A673 (cell line): Measurements from ENCODE around the gene ANKRD17. TPM values are rescaled to one million over a fixed set of nuclear protein-coding genes. Genes with fewer than 3 reads are reported as not detected.

Experiments
- BruUV-seq: library from RNA; stranded (reverse); fragments of 400-500 nt; replicated peaks from 2 replicates; lab custom pipeline; 2021; lab: Mats Ljungman, UMichigan
- CTCF ChIA-PET: fragments of 300-600 bp; sonication (Branson Sonifier 250); formaldehyde crosslinking; loops from one replicate; lab custom pipeline; 2022; ENCODE audit warnings: antibody characterized with exemption; lab: Charles Lee
- POLR2A ChIA-PET: fragments of 300-600 bp; sonication (Branson Sonifier 250); formaldehyde crosslinking; loops from one replicate; lab custom pipeline; 2022; ENCODE audit warnings: antibody characterized with exemption; ENCODE audit not compliant: low non-redundant PET; lab: Charles Lee
- DNase-seq: peaks from one replicate; pipeline ENCODE4 v3.0.0-alpha.2; 2015; ENCODE audit warnings: low spot score
- H3K27ac ChIP-seq: fragments of 200-600 bp; sonication (generic); 2 replicates; pipeline ENCODE4 v1.5.1; 2016; ENCODE audit warnings: mixed run types, low read depth, mild to moderate bottlenecking, mixed read lengths, antibody characterized with exemption, low read length; ENCODE audit not compliant: poor library complexity, severe bottlenecking
- H3K27me3 ChIP-seq: fragments of 200-600 bp; sonication (generic); replicated peaks from 2 replicates; pipeline ENCODE4 v1.6.1; 2017; ENCODE audit warnings: mixed run types, low read depth, mild to moderate bottlenecking, mixed read lengths, antibody characterized with exemption, low read length; ENCODE audit not compliant: insufficient read depth, poor library complexity
- H3K36me3 ChIP-seq: fragments of 200-600 bp; sonication (generic); 2 replicates; pipeline ENCODE4 v1.6.1; 2016; ENCODE audit warnings: mixed run types, mild to moderate bottlenecking, mixed read lengths, antibody characterized with exemption, low read length; ENCODE audit not compliant: insufficient read depth, poor library complexity, severe bottlenecking
- H3K4me1 ChIP-seq: fragments of 200-600 bp; sonication (generic); 2 replicates; pipeline ENCODE4 v1.6.1; 2017; ENCODE audit warnings: mixed run types, mild to moderate bottlenecking, mixed read lengths, antibody characterized with exemption, low read length; ENCODE audit not compliant: insufficient read depth, poor library complexity, severe bottlenecking
- H3K4me3 ChIP-seq: fragments of 200-600 bp; sonication (generic); 2 replicates; pipeline ENCODE4 v1.5.1; 2016; ENCODE audit warnings: low read depth, mixed run types, mild to moderate bottlenecking, mixed read lengths, low read length; ENCODE audit not compliant: poor library complexity, severe bottlenecking
- H3K9me3 ChIP-seq: fragments of 200-600 bp; sonication (generic); 2 replicates; pipeline ENCODE4 v1.6.1; 2016; ENCODE audit warnings: mixed run types, low read depth, mild to moderate bottlenecking, mixed read lengths, antibody characterized with exemption, low read length; ENCODE audit not compliant: poor library complexity, severe bottlenecking
- EZH2 ChIP-seq: fragments of 200-600 bp; sonication (generic); IDR thresholded peaks from 2 replicates; pipeline ENCODE4 v1.6.1; 2017; ENCODE audit warnings: borderline replicate concordance, low read depth, mild to moderate bottlenecking, mixed read lengths, antibody characterized with exemption, low read length; ENCODE audit not compliant: poor library complexity, severe bottlenecking
- intact Hi-C: fragments of 100-400 bp; cut with micrococcal nuclease; formaldehyde crosslinking; loops from one replicate; pipeline ENCODE4 v1.10.0; 2022; ENCODE audit not compliant: unreplicated experiment
- total RNA-seq: library from RNA; stranded (reverse); gene quantifications from 2 replicates; pipeline ENCODE4 v1.2.3, GENCODE V29; 2021
- TF ChIP-seq, protein P1 (sequence below): fragments of 300-800, 200-600 bp; sonication (generic); conservative IDR thresholded peaks from 2 replicates; pipeline ENCODE4 v1.5.1; 2017; ENCODE audit warnings: low read depth, mild to moderate bottlenecking, antibody characterized with exemption, low read length, moderate library complexity, mixed read lengths

The ANKRD17 gene
- total RNA-seq, 1 experiment from 2014 or later: 58.4 TPM

GRCh38 chr4:73197220-73197619 lies 61.4 kb downstream of the ANKRD17 start:
- Histone ChIP-seq H3K36me3 (no peaks in the 10 kb centered on the region), H3K27ac (no peak overlapping the region), H3K4me1 (peaks cover 3% of the 10 kb centered on the region), H3K4me3 (no peak overlapping the region), H3K27me3 (no peaks in the 10 kb centered on the region), H3K9me3 (no peaks in the 10 kb centered on the region)
- intact Hi-C loops: no loop called here
- TF ChIP-seq EZH2: no peak
- TF ChIP-seq, protein P1, sequence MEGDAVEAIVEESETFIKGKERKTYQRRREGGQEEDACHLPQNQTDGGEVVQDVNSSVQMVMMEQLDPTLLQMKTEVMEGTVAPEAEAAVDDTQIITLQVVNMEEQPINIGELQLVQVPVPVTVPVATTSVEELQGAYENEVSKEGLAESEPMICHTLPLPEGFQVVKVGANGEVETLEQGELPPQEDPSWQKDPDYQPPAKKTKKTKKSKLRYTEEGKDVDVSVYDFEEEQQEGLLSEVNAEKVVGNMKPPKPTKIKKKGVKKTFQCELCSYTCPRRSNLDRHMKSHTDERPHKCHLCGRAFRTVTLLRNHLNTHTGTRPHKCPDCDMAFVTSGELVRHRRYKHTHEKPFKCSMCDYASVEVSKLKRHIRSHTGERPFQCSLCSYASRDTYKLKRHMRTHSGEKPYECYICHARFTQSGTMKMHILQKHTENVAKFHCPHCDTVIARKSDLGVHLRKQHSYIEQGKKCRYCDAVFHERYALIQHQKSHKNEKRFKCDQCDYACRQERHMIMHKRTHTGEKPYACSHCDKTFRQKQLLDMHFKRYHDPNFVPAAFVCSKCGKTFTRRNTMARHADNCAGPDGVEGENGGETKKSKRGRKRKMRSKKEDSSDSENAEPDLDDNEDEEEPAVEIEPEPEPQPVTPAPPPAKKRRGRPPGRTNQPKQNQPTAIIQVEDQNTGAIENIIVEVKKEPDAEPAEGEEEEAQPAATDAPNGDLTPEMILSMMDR: no peak
- no peak for DNase-seq
- ChIA-PET POLR2A (no interaction called here), CTCF (no interaction called here)
- BruUV-seq: no TSS peak

- CTCF ChIA-PET: no interaction called here
Measured at GRCh38 chr4:73194064-73194463, 64.5 kb downstream of the ANKRD17 start.

GRCh38 chr4:73193659-73194058 lies 64.9 kb downstream of the ANKRD17 start:
- intact Hi-C loops: no loop called here
- CTCF ChIA-PET: no interaction called here
- Histone ChIP-seq H3K4me3 (no peak overlapping the region), H3K4me1 (no peaks in the 10 kb centered on the region), H3K36me3 (no peaks in the 10 kb centered on the region), H3K27me3 (no peaks in the 10 kb centered on the region), H3K27ac (no peak overlapping the region), H3K9me3 (no peaks in the 10 kb centered on the region)
- BruUV-seq: no TSS peak
- DNase-seq: no peak
- POLR2A ChIA-PET: no interaction called here
- TF ChIP-seq, protein P1: no peak
- TF ChIP-seq EZH2: no peak

More at GRCh38 chr4:73194064-73194463, 64.5 kb downstream of the ANKRD17 start:
- no peak for TF ChIP-seq EZH2
- TF ChIP-seq, protein P1: no peak
- Histone ChIP-seq H3K27ac (no peak overlapping the region), H3K4me3 (no peak overlapping the region), H3K27me3 (no peaks in the 10 kb centered on the region), H3K36me3 (no peaks in the 10 kb centered on the region), H3K9me3 (no peaks in the 10 kb centered on the region), H3K4me1 (no peaks in the 10 kb centered on the region)
- no peak for DNase-seq
- no TSS peak for BruUV-seq
- intact Hi-C loops: no loop called here
- POLR2A ChIA-PET: no interaction called here
